Measurements from ENCODE around the gene SHQ1. TPM values are rescaled to one million over a fixed set of nuclear protein-coding genes. Genes with fewer than 3 reads are reported as not detected.

Gene SHQ1
- total and polyA plus RNA-seq, 2 of the 4 experiments (the other 2 are of a cell fraction) = 10.4 to 19.4 TPM

- Histone ChIP-seq H3K27me3 (ENCODE audit: control insufficient read depth, insufficient read depth, low read length) (no peaks in the 10 kb centered on the region), H4K20me1 (ENCODE audit: insufficient read depth, low read length) (no peaks in the 10 kb centered on the region), H3K27ac (ENCODE audit: insufficient read depth, low read length) (no peak overlapping the region), H2BK5ac (ENCODE audit: low read depth, low read length, poor library complexity, severe bottlenecking) (no peak overlapping the region), H3K14ac (replicated peaks; ENCODE audit: low read depth, low read length) (no peak overlapping the region), H3K4me2 (ENCODE audit: low read depth, low read length) (no peak overlapping the region), H2AFZ (replicated peaks; ENCODE audit: low read length, poor library complexity) (no peak overlapping the region), H3K4ac (ENCODE audit: low read depth, low read length) (no peak overlapping the region), H3K4me1 (ENCODE audit: control insufficient read depth, insufficient read depth, low read length) (peaks cover 6% of the 10 kb centered on the region), H2AK5ac (ENCODE audit: low read depth, low read length) (no peak overlapping the region), H3K9me1 (ENCODE audit: insufficient read depth, low read length) (peaks cover 4% of the 10 kb centered on the region; the same call in 1 of the 2 replicates), H4K8ac (ENCODE audit: low read depth in 2 of 2, low read length in 2 of 2) (no peak overlapping the region), H3K79me1 (ENCODE audit: low read depth in 1 of 2, low read length in 2 of 2) (peaks cover under 1 to 3% of the 10 kb centered on the region in 2 experiments), H3K36me3 (ENCODE audit: control insufficient read depth, insufficient read depth, low read length) (peaks cover 4% of the 10 kb centered on the region), H3K56ac (ENCODE audit: extremely low read depth, insufficient read depth, low read length) (no peak overlapping the region), H4K5ac (ENCODE audit: low read depth, low read length) (no peak overlapping the region), H3K9ac (ENCODE audit: low read depth, low read length) (no peak overlapping the region), H3K9me3 (ENCODE audit: control insufficient read depth, insufficient read depth, low read length) (no peaks in the 10 kb centered on the region), H4K91ac (ENCODE audit: insufficient read depth, low read depth, low read length) (no peak overlapping the region), H2BK20ac (ENCODE audit: low read depth, low read length) (no peak overlapping the region), H3K4me3 (ENCODE audit: insufficient read depth, low read depth, low read length) (no peak overlapping the region), H3K18ac (ENCODE audit: low read depth, low read length) (no peak overlapping the region), H2BK120ac (ENCODE audit: low read depth, low read length) (no peak overlapping the region), H3K23ac (ENCODE audit: low read depth, low read length) (no peak overlapping the region), H2BK15ac (ENCODE audit: low read depth, low read length) (no peak overlapping the region), H2AK9ac (replicated peaks; ENCODE audit: low read depth, low read length, poor library complexity) (no peak overlapping the region)
- TF ChIP-seq, protein P1, sequence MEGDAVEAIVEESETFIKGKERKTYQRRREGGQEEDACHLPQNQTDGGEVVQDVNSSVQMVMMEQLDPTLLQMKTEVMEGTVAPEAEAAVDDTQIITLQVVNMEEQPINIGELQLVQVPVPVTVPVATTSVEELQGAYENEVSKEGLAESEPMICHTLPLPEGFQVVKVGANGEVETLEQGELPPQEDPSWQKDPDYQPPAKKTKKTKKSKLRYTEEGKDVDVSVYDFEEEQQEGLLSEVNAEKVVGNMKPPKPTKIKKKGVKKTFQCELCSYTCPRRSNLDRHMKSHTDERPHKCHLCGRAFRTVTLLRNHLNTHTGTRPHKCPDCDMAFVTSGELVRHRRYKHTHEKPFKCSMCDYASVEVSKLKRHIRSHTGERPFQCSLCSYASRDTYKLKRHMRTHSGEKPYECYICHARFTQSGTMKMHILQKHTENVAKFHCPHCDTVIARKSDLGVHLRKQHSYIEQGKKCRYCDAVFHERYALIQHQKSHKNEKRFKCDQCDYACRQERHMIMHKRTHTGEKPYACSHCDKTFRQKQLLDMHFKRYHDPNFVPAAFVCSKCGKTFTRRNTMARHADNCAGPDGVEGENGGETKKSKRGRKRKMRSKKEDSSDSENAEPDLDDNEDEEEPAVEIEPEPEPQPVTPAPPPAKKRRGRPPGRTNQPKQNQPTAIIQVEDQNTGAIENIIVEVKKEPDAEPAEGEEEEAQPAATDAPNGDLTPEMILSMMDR (conservative IDR thresholded peaks at IDR 0.05; ENCODE audit: low read depth, low read length) = no peak
- TF ChIP-seq MXI1 (IDR thresholded peaks at IDR 0.05; ENCODE audit: borderline replicate concordance, low read depth, low read length) = no peak
- no peak for TF ChIP-seq FOS (IDR thresholded peaks at IDR 0.05; ENCODE audit: low read depth, low read length)
- no peak for TF ChIP-seq CEBPB (IDR thresholded peaks at IDR 0.05; ENCODE audit: low read depth, low read length)
- TF ChIP-seq, protein P2, sequence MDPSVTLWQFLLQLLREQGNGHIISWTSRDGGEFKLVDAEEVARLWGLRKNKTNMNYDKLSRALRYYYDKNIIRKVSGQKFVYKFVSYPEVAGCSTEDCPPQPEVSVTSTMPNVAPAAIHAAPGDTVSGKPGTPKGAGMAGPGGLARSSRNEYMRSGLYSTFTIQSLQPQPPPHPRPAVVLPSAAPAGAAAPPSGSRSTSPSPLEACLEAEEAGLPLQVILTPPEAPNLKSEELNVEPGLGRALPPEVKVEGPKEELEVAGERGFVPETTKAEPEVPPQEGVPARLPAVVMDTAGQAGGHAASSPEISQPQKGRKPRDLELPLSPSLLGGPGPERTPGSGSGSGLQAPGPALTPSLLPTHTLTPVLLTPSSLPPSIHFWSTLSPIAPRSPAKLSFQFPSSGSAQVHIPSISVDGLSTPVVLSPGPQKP (IDR thresholded peaks at IDR 0.05; ENCODE audit: borderline replicate concordance, low read depth, low read length) = no peak
- TF ChIP-seq, protein P3, sequence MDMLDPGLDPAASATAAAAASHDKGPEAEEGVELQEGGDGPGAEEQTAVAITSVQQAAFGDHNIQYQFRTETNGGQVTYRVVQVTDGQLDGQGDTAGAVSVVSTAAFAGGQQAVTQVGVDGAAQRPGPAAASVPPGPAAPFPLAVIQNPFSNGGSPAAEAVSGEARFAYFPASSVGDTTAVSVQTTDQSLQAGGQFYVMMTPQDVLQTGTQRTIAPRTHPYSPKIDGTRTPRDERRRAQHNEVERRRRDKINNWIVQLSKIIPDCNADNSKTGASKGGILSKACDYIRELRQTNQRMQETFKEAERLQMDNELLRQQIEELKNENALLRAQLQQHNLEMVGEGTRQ (IDR thresholded peaks at IDR 0.05; ENCODE audit: low read depth, low read length) = no peak
- TF ChIP-seq NFE2L2 (IDR thresholded peaks at IDR 0.05; ENCODE audit: low read depth, low read length) = no peak
- TF ChIP-seq RFX5 (IDR thresholded peaks at IDR 0.05; ENCODE audit: low read depth, low read length) = no peak
- TF ChIP-seq RCOR1 (IDR thresholded peaks at IDR 0.05; ENCODE audit: insufficient replicate concordance, low read length) = no peak
- TF ChIP-seq RAD21 (IDR thresholded peaks at IDR 0.05; ENCODE audit: low read length) = no peak
- no peak for TF ChIP-seq BHLHE40 (IDR thresholded peaks at IDR 0.05; ENCODE audit: low read depth, low read length)
- no peak for TF ChIP-seq SMC3 (IDR thresholded peaks at IDR 0.05; ENCODE audit: low read depth, low read length)
- no peak for TF ChIP-seq MAFK (IDR thresholded peaks at IDR 0.05; ENCODE audit: low read depth, low read length)
- TF ChIP-seq CHD1 (IDR thresholded peaks at IDR 0.05; ENCODE audit: low read depth, low read length) = no peak
- TF ChIP-seq POLR2A (IDR thresholded peaks at IDR 0.05; ENCODE audit: low read depth, low read length) = no peak
- no peak for TF ChIP-seq MAZ (IDR thresholded peaks at IDR 0.05; ENCODE audit: borderline replicate concordance, low read depth, low read length)
- in situ Hi-C loops (cut with MboI; ENCODE audit: low sequenced_read_pairs) (no loop called here), intact Hi-C loops (cut with micrococcal nuclease) (loop anchor here (10.0 kb wide), 1 partner anchor 662 kb away; no protein-coding TSS in a partner anchor), dilution Hi-C loops (cut with HindIII; ENCODE audit: low sequenced_read_pairs, unreplicated experiment) (no loop called here)
- ATAC-seq (ENCODE audit: low read depth) (no peak), DNase-seq (no peak)
- 80% methylated on average over 1 of the region's 3 CpGs; no CpG with 5 or more reads in 1 of the 2 experiments for WGBS, 2 experiments (ENCODE audit: extremely low coverage in 2 of 2, insufficient read length in 1 of 2)
- CTCF ChIA-PET = no interaction called here
- no TSS peak for BruUV-seq (replicated peaks)
- POLR2A ChIA-PET (ENCODE audit: unreplicated experiment) = no interaction called here
These were observed 31.3 kb downstream of the SHQ1 start for GRCh38 chr3:72816862-72817355.
